Activated T-cell treated with anti-CD3 and anti-CD28 coated beads, Interleukin-2, amount 50 U/mL, for 48 hours (primary cell): ENCODE measurements around the gene SERF2.
"Not testable (repeated sequence)": the region's sequence is repeated elsewhere in the genome, so short reads cannot be mapped to it uniquely, and the experiment has no call there.

Source experiments
- DNase-seq, 2 experiments: peaks; one replicate each; pipeline ENCODE4 v3.0.0-alpha.2; 2020

Gene SERF2

GRCh38 chr15:43830691-43831275 is 38.7 kb downstream of the SERF2 start:
- not testable (repeated sequence) for DNase-seq

GRCh38 chr15:43831519-43832052 is 39.5 kb downstream of the SERF2 start:
- not testable (repeated sequence) for DNase-seq

- DNase-seq: not testable (repeated sequence)
These were observed 40.4 kb downstream of the SERF2 start for GRCh38 chr15:43832485-43832884.

- no peak for DNase-seq
These were observed 53.3 kb downstream of the SERF2 start for GRCh38 chr15:43845421-43845820.
